ENCODE results near the gene DCAF7. TPM values are rescaled to one million over a fixed set of nuclear protein-coding genes. Genes with fewer than 3 reads are reported as not detected.

DCAF7 gene
- total RNA-seq, 2 experiments from 2014 or later = 11.3 to 11.9 TPM

- intact Hi-C loops (cut with DNase I, micrococcal nuclease) = no loop called here
- Histone ChIP-seq H3K9me3 (ENCODE audit: control insufficient read depth in 1 of 2, insufficient read depth in 1 of 2, low read length in 2 of 2) (peaks cover 0 to 14% of the 10 kb centered on the region in 2 experiments), H3K4me3 (ENCODE audit: low read length) (no peak overlapping the region), H3K4me1 (ENCODE audit: insufficient read depth, low read length) (peaks cover 5% of the 10 kb centered on the region), H3K36me3 (ENCODE audit: insufficient read depth, low read length) (no peaks in the 10 kb centered on the region), H3K27me3 (ENCODE audit: control insufficient read depth in 1 of 2, insufficient read depth in 2 of 2, low read length in 2 of 2) (peaks cover 8 to 20% of the 10 kb centered on the region in 2 experiments), H3K27ac (ENCODE audit: low read depth in 1 of 2, low read length in 2 of 2) (no peak overlapping the region)
- Mint-ChIP-seq H3K4me3 (no peak overlapping the region), H3K27ac (no peak overlapping the region), H3K4me1 (ENCODE audit: low read depth) (no peaks in the 10 kb centered on the region), H3K36me3 (ENCODE audit: low read depth) (no peaks in the 10 kb centered on the region), H3K27me3 (peaks cover 32% of the 10 kb centered on the region), H3K9me3 (no peaks in the 10 kb centered on the region)
- DNase-seq = no peak
- POLR2A ChIA-PET = no interaction called here
- no peak for TF ChIP-seq CTCF (IDR thresholded peaks at IDR 0.05)
- no peak for ATAC-seq (ENCODE audit: poor library complexity)
- CTCF ChIA-PET = no interaction called here
Measured at GRCh38 chr17:63519972-63520882, 30.1 kb upstream of the DCAF7 start.

- Mint-ChIP-seq H3K36me3 (ENCODE audit: low read depth) (no peaks in the 10 kb centered on the region), H3K27me3 (peaks cover 31% of the 10 kb centered on the region), H3K27ac (no peak within 1 kb of the TSS), H3K4me1 (ENCODE audit: low read depth) (no peaks in the 10 kb centered on the region), H3K9me3 (no peaks in the 10 kb centered on the region), H3K4me3 (no peak within 1 kb of the TSS)
- intact Hi-C loops (cut with DNase I, micrococcal nuclease) = no loop called here
- DNase-seq (no peak), ATAC-seq (ENCODE audit: poor library complexity) (no peak)
- no peaks in the 10 kb centered on the region for H3K36me3 ChIP-seq (ENCODE audit: insufficient read depth, low read length)
- no peak within 1 kb of the TSS for H3K4me3 ChIP-seq (ENCODE audit: low read length)
- H3K9me3 ChIP-seq (ENCODE audit: control insufficient read depth in 1 of 2, insufficient read depth in 1 of 2, low read length in 2 of 2) = peaks cover 0 to 14% of the 10 kb centered on the region in 2 experiments
- CTCF ChIA-PET = no interaction called here
- peaks cover 11 to 18% of the 10 kb centered on the region in 2 experiments for H3K27me3 ChIP-seq (ENCODE audit: control insufficient read depth in 1 of 2, insufficient read depth in 2 of 2, low read length in 2 of 2)
- no peak for TF ChIP-seq CTCF (IDR thresholded peaks at IDR 0.05)
- no peak within 1 kb of the TSS for H3K27ac ChIP-seq (ENCODE audit: low read depth in 1 of 2, low read length in 2 of 2)
- POLR2A ChIA-PET = no interaction called here
- peaks cover 5% of the 10 kb centered on the region for H3K4me1 ChIP-seq (ENCODE audit: insufficient read depth, low read length)
Measured at GRCh38 chr17:63523253-63523855, 26.9 kb upstream of the DCAF7 start, which contains the start of gene KCNH6. Gene KCNH6 (plus strand): TSS chr17:63523358. CDS start chr17:63523414, 56 bp downstream.

GRCh38 chr17:63524051-63524450 lies 26.2 kb upstream of the DCAF7 start:
- H3K36me3 ChIP-seq (ENCODE audit: insufficient read depth, low read length) = no peaks in the 10 kb centered on the region
- peaks cover 0 to 14% of the 10 kb centered on the region in 2 experiments for H3K9me3 ChIP-seq (ENCODE audit: control insufficient read depth in 1 of 2, insufficient read depth in 1 of 2, low read length in 2 of 2)
- Mint-ChIP-seq H3K9me3 (no peaks in the 10 kb centered on the region), H3K4me1 (ENCODE audit: low read depth) (no peaks in the 10 kb centered on the region), H3K27ac (no peak overlapping the region), H3K36me3 (ENCODE audit: low read depth) (no peaks in the 10 kb centered on the region), H3K4me3 (no peak overlapping the region), H3K27me3 (peaks cover 31% of the 10 kb centered on the region)
- peaks cover 5% of the 10 kb centered on the region for H3K4me1 ChIP-seq (ENCODE audit: insufficient read depth, low read length)
- ChIA-PET POLR2A (no interaction called here), CTCF (no interaction called here)
- no peak for ATAC-seq (ENCODE audit: poor library complexity)
- no peak for TF ChIP-seq CTCF (IDR thresholded peaks at IDR 0.05)
- peaks cover 11 to 18% of the 10 kb centered on the region in 2 experiments for H3K27me3 ChIP-seq (ENCODE audit: control insufficient read depth in 1 of 2, insufficient read depth in 2 of 2, low read length in 2 of 2)
- H3K27ac ChIP-seq (ENCODE audit: low read depth in 1 of 2, low read length in 2 of 2) = no peak overlapping the region
- no peak overlapping the region for H3K4me3 ChIP-seq (ENCODE audit: low read length)
- DNase-seq = no peak
- intact Hi-C loops (cut with DNase I, micrococcal nuclease) = no loop called here
